A673 (cell line): ENCODE results near the gene B9D2.

ENCODE experiments used
- CTCF ChIP-seq: fragments of 300-800, 200-600 bp; sonication (generic); conservative IDR thresholded peaks from 2 replicates; pipeline ENCODE4 v1.5.1; 2017; ENCODE audit warnings: low read depth, mild to moderate bottlenecking, antibody characterized with exemption, low read length, moderate library complexity, mixed read lengths
- EZH2 ChIP-seq: fragments of 200-600 bp; sonication (generic); IDR thresholded peaks from 2 replicates; pipeline ENCODE4 v1.6.1; 2017; ENCODE audit warnings: borderline replicate concordance, low read depth, mild to moderate bottlenecking, mixed read lengths, antibody characterized with exemption, low read length; ENCODE audit not compliant: poor library complexity, severe bottlenecking

- no peak for TF ChIP-seq CTCF
- TF ChIP-seq EZH2, result no peak
Measured at GRCh38 chr19:41330946-41331678, 32.8 kb downstream of the B9D2 start.
